Stimulated activated CD8-positive, alpha-beta memory T cell treated with anti-CD3 and anti-CD28 coated beads, Interleukin-15, amount 100 ng/mL, for 1 hour (primary cell): ENCODE results near the gene AKNA.
"Not testable (repeated sequence)": the region's sequence is repeated elsewhere in the genome, so short reads cannot be mapped to it uniquely, and the experiment has no call there.

Source experiments
- DNase-seq: peaks from one replicate; pipeline ENCODE4 v3.0.0-alpha.2; 2020; ENCODE audit warnings: low read depth

AKNA gene

GRCh38 chr9:114341152-114341830, 46.5 kb downstream of the AKNA start:
- no peak for DNase-seq

DNA sequence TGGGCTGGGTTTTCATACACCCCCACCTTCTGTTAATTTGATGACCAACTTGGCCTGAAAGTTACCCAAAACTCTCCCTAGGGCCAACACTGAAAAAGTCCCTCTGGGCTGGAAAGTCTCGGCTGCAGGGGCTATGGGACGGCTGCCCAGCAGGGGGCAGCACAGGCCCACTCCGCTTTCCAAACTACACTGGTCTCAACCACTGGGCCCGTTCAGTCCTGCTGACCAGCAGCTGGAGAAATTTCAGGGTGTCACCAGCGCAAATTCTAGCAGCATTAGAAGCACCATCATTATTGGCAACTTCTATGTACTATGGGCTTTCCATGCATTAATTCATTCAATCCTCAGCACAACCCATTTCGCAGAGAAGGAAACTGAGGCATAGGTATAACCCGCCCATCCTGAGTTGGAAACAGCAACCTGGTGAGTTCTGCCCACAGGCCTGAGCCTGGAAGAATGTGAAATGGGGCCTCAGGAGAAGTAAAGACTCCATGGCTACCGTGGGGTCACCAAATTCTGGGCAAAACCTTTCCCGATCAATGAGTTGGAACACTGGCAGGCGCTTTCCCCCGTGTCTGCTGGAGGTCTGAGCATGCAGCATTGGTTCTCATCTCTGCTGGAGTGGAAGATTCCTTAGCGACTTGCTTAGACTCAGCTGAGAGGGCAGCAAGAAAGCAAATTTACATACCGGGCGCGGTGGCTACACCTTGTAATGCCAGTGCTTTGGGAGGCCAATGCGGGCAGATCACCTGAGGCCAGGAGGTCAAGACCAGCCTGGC, 48.5 kb downstream of the AKNA start:
- peak; percentile 19 for DNase-seq

DNA sequence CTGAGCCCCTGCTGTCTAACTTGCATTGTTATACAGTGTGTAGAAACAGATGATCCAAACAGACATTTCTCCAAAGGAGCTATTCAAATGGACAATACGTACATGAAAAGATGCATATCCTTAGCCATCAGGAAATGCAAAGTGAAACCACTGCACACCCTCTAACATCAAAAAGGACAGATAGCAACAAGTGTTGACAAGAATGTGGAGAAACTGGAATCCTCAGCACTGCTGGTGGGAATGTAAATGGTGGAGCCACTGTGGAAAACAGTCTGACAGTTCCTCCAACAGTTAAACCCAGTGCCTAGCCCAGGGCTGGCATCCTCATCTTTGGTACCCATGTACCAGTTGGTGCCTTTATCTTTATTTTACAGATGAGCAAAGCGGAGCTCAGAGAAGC, 49.6 kb downstream of the AKNA start:
- DNase-seq = no peak

DNA sequence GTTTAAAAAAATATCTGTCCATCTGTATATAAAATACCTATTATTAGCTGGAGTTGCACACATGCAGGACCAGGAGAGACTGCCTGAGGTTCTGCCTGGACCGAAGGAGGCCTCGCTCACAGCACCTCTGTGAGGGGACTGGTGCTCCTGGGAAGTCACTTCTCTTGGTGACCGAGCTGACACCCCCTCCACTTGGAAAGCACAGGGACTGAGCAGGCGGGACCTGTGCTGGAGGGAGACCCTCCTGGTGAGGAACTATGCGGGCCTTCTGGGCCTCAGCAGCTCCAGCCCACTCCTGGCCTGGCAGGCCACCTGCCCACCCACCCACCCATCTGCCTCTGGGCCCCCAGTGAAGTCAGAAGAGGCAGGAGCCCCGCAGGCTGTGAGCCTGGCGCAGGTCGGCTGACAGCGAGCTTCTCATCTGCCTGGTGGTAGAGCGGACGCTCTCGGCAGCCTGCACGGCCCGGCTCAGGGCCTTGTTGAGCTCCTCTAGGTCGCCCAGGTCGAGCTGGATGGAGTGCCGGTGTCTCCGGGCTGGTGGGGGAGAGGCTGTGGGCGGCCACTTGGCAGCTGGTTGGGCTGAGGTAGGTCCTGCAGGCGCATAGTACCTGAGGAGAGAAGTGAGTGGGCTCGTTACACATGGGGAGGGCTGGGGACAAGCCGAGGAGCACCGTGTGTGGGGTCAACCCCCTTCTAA, 50.9 kb downstream of the AKNA start:
- DNase-seq = no peak

GRCh38 chr9:114336157-114336556, 51.6 kb downstream of the AKNA start:
- DNase-seq = no peak

DNA sequence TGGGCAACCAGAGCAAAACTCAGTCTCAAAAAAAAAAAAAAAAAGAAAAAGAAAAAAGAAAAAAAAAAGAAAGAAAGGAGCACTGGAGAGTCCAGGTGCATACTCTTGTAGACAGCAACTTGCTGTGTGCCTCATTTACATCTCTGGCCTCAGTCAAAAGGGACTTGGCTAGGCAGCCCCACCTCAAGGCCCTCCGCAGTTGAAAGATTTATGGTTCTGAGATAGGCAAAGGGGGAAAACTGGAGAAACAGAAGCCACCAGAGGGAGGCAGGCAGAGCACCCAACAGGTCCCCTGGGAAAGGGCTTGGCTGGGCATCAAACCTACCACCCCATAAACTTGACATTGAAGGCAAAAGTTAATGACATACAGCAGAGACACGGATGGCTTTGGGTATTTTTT, 52.0 kb downstream of the AKNA start:
- no peak for DNase-seq

DNA sequence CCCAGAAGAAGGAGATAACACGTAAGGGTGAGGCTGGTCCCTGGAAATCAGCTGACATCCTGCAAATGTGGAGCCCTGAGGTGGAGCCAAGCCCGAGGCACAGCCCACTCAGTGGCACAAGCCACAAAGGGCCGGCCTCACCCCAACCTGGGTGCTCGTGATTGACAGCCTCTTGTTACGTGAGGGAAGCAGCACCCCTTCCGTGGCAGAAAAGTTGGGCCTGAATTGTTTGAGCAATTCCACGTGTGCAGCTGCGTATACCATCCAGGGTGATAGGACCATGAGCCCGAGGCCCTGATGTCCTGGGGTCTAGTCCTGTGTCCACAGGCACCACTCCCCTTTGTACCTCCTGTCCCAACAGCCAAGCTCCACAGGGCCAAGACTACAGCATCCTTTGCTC, 53.3 kb downstream of the AKNA start:
- DNase-seq = no peak

DNA sequence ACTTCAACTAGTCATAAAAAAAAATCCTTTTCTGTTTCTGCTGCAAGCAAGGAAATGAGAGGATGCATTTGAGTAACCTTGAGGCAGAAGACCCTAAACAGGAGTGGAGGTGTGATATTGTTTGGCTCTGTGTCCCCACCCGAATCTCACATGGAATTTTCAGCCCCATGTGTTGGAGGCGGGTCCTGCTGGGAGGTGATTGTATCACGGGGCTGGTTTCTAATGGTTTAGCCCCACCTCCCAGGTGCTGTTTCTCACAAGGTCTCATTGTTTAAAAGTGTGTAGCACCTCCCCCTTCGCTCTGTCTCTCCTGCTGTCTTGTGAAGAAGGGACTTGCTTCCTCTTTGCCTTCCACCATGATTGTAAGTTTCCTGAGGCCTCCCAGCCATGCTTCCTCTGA, 54.1 kb downstream of the AKNA start:
- not testable (repeated sequence) for DNase-seq

DNA sequence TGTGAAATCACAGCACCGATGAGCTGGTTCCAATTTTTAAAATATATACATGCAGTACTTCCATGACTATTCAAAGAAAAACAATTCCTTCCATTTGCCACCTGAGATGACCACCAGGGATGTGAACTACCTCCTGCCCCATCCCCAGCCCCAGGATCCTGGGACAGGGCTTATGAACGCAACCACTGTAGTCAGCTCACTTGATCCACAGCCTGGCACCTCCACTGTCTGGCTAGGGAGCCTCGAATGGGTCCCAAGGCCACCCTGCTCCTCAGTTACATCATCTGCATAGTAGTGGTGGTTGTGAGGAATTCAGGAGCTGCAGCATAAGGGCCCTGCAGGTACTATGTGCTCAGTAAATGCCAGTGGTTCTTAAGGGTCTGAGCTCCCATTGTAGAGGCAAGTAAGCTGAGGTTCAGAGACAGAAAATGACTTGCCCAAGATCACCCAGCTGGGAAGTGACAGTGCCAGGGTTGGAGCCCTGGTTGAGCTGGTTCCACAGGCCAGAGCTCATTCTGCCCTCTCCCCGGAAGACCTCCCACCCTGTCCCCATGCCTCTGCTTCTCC, 55.2 kb downstream of the AKNA start:
- not testable (repeated sequence) for DNase-seq

- DNase-seq = not testable (repeated sequence)
Measured at GRCh38 chr9:114331229-114332195, 56.3 kb downstream of the AKNA start.

- no peak for DNase-seq
Measured at GRCh38 chr9:114330636-114331035, 57.1 kb downstream of the AKNA start.

DNA sequence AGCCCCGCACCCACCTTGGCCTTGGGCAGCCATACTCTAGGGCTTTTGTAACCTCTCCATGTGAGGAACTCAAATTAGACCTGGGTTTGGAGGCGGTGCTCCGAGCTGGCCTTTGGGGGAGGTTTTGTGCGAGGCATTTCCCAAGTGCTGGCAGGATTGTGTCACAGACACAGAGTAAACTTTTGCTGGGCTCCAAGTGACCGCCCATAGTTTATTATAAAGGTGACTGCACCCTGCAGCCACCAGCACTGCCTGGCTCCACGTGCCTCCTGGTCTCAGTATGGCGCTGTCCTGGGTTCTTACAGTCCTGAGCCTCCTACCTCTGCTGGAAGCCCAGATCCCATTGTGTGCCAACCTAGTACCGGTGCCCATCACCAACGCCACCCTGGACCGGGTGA, 58.2 kb downstream of the AKNA start, which contains the start of gene ORM2:
ORM2 (plus strand) TSS at position 245 of the 398 bp plus-strand sequence; CDS start at position 281, 36 bp downstream.
- DNase-seq = not testable (repeated sequence)

- not testable (repeated sequence) for DNase-seq
Measured at GRCh38 chr9:114328937-114329624, 58.7 kb downstream of the AKNA start.

DNA sequence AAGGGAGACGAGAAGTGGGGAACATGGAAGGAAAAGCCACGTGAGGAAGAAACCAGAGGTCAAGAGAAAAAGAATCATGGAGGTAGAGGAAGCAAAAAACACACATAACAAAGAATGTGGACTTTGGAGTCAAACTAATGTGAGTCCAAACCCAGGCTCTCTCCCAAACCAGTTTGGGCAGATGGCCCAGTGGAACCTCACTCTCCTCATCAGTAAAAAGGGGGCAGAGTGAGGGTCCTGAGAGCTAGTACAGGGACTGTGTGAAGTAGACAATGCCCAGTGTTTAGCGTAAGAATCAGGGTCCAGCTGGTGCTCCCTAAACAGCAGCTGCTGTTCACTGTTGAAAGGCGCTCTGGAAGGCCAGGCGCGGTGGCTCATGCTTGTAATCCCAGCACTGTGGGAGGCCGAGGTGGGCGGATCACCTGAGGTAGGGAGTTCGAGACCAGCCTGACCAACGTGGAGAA, 59.4 kb downstream of the AKNA start:
- DNase-seq = not testable (repeated sequence)

GRCh38 chr9:114327749-114328148, 60.0 kb downstream of the AKNA start:
- no peak for DNase-seq

DNA sequence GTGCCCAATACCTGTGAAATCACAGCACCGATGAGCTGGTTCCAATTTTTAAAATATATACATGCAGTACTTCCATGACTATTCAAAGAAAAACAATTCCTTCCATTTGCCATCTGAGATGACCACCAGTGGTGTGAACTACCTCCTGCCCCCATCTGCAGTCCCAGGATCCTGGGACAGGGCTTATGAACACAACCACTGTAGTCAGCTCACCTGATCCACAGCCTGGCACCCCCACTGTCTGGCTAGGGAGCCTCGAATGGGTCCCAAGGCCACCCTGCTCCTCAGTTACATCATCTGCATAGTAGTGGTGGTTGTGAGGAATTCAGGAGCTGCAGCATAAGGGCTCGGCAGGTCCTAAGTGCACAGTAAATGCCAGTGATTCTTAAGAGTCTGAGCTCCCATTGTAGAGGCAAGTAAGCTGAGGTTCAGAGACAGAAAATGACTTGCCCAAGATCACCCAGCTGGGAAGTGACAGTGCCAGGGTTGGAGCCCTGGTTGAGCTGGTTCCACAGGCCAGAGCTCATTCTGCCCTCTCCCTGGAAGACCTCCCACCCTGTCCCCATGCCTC, 62.0 kb downstream of the AKNA start:
- DNase-seq = not testable (repeated sequence)

GRCh38 chr9:114324965-114325364, 62.8 kb downstream of the AKNA start:
- DNase-seq = not testable (repeated sequence)

DNA sequence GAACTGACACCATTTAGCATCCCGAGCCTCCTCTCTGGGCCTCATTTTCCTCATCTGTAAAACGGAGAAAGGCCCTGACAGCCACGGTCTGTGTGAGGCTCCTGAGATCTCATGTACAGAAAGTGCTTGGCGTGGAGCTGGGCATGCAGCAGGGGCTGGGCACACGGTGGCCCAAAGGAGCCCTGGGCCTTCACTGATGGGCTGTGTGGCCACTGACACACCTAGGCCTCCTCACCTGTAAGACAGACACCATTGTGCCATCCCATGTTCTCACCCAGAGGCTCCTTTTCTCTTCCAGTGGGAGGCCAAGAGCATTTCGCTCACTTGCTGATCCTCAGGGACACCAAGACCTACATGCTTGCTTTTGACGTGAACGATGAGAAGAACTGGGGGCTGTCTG, 63.3 kb downstream of the AKNA start:
- DNase-seq = no peak

DNA sequence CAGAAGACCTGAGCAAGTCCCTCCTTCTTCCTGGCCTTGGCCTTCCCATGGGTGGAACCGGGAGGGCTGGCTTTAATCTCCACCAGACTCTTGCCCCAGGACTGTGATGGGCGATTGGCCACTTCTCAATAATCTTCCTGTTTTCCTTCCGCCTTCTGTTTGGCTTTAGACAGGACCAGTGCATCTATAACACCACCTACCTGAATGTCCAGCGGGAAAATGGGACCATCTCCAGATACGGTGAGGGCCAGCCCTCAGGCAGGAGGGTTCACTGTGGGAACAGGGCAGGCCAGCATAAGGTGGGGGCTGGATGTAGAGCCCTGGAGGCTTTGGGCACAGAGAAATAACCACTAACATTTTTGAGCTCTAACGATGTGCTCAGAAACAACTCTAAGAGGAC, 63.9 kb downstream of the AKNA start:
- DNase-seq = not testable (repeated sequence)
